Panc1 (cell line): ENCODE results near the gene GPRC6A.

Experiments used
- CTCF ChIP-seq: fragments of 450-650 bp; IDR thresholded peaks from 2 replicates; pipeline ENCODE4 v1.5.1; 2017; ENCODE audit warnings: mild to moderate bottlenecking
- POLR2AphosphoS5 ChIP-seq: IDR thresholded peaks from 2 replicates; pipeline ENCODE4 v1.6.1; 2012; ENCODE audit warnings: mild to moderate bottlenecking, low read depth, low read length, moderate library complexity
- REST ChIP-seq, 2 experiments: IDR thresholded peaks; 2 replicates each; pipeline ENCODE4 v1.6.1; 2011 to 2012; ENCODE audit warnings: low read depth in 2 of 2, control low read depth in 1 of 2, low read length in 1 of 2, mild to moderate bottlenecking in 1 of 2, moderate library complexity in 1 of 2; ENCODE audit not compliant: insufficient read depth in 1 of 2
- SIN3A ChIP-seq: IDR thresholded peaks from 2 replicates; pipeline ENCODE4 v1.6.1; 2012; ENCODE audit warnings: low read depth, mild to moderate bottlenecking, low read length, moderate library complexity, borderline replicate concordance; ENCODE audit not compliant: insufficient read depth
- TCF7L2 ChIP-seq: IDR thresholded peaks from 2 replicates; pipeline ENCODE4 v1.6.1; 2011; ENCODE audit warnings: mild to moderate bottlenecking, low read depth, low read length, inconsistent platforms

DNA sequence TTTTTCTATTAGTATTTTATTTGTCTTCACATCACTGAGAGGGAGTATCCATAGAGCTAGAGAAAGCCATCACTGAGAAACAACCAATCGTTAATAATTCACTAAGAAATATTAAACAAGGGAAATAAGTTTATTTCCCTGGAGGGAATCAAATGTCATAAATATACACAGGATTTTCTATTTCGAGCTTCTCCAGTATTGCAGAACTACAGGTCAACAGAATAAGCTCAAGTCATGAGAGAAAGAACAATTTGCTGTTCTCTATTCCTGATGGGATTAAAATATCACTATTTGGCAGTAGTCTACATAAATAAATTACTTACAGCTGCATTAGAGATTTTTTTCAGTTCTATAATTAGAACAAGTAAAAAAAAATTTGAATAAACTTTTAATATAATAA lies 61.2 kb downstream of the GPRC6A start:
- TF ChIP-seq REST (IDR thresholded peaks at IDR 0.05; ENCODE audit: insufficient read depth in 1 of 2, low read depth in 2 of 2, low read length in 1 of 2), result no peak
- TF ChIP-seq CTCF, result no peak
- no peak for TF ChIP-seq POLR2AphosphoS5
- TF ChIP-seq SIN3A, result no peak
- TF ChIP-seq TCF7L2, result no peak
